Spleen (tissue), 7 donors: ENCODE measurements around the gene WIPI1.

ENCODE experiments used
- CTCF ChIP-seq, 11 experiments: fragments of 200-600 bp in 7 of 11; fragments of 450-650 bp in 4 of 11; sonication (generic) in 4 of 11; IDR thresholded peaks in 8 of 11; conservative IDR thresholded peaks in 3 of 11; 1 replicate in 7 of 11; 2 replicates in 4 of 11; pipeline versions ENCODE4 v1.4.0 to v1.8.0; 2016 to 2021; ENCODE audit warnings: antibody characterized with exemption in 11 of 11, inconsistent platforms in 4 of 11, mild to moderate bottlenecking in 1 of 11
- POLR2A ChIP-seq, 3 donors: fragments of 450-650 bp; IDR thresholded peaks; one replicate each; pipeline ENCODE4 v1.5.1; 2017; ENCODE audit warnings: antibody characterized with exemption in 3 of 3, mild to moderate bottlenecking in 1 of 3
- POLR2AphosphoS5 ChIP-seq, 3 donors: sonication (generic); formaldehyde crosslinking; IDR thresholded peaks; one replicate each; pipeline ENCODE4 v1.5.1; 2017; ENCODE audit warnings: antibody characterized with exemption in 3 of 3
- donor health status: DM: no; HTN: no; CAD: no; lungs with moderate emphysema.
- donor health status: DM: no; HTN: no; CAD: no.
- donor health status: DM: no; HTN: no; CAD: no.

- TF ChIP-seq CTCF (IDR thresholded peaks at IDR 0.05 in 8 of 11, conservative IDR thresholded peaks at IDR 0.05 in 3 of 11) (no peak), POLR2AphosphoS5 (IDR thresholded peaks at IDR 0.05) (no peak), POLR2A (IDR thresholded peaks at IDR 0.05) (no peak)
Observed at GRCh38 chr17:68383120-68383442, 74.2 kb downstream of the WIPI1 start.
